Stimulated activated CD8-positive, alpha-beta memory T cell treated with anti-CD3 and anti-CD28 coated beads, Interleukin-12 subunit alpha, Interleukin-12 subunit beta, amount 100 ng/mL, for 24 hours (primary cell): ENCODE results near the gene GTF3C5.
"Not testable (repeated sequence)": the region's sequence is repeated elsewhere in the genome, so short reads cannot be mapped to it uniquely, and the experiment has no call there.

Experiments used
- DNase-seq: peaks from one replicate; pipeline ENCODE4 v3.0.0-alpha.2; 2020; ENCODE audit errors: extremely low read depth

The GTF3C5 gene

GRCh38 chr9:133068431-133068830, 37.6 kb downstream of the GTF3C5 start:
- not testable (repeated sequence) for DNase-seq

GRCh38 chr9:133070500-133070961, 39.7 kb downstream of the GTF3C5 start:
- not testable (repeated sequence) for DNase-seq

GRCh38 chr9:133070985-133071384, 40.2 kb downstream of the GTF3C5 start:
- DNase-seq = not testable (repeated sequence)

GRCh38 chr9:133071484-133072150, 40.8 kb downstream of the GTF3C5 start:
- DNase-seq = no peak

GRCh38 chr9:133072210-133072609, 41.4 kb downstream of the GTF3C5 start:
- not testable (repeated sequence) for DNase-seq

GRCh38 chr9:133073086-133074014, 42.6 kb downstream of the GTF3C5 start:
- no peak for DNase-seq

- no peak for DNase-seq
Observed at GRCh38 chr9:133074111-133074651, 43.4 kb downstream of the GTF3C5 start.

- no peak for DNase-seq
Observed at GRCh38 chr9:133075925-133076630, 45.3 kb downstream of the GTF3C5 start.

- DNase-seq = no peak
Observed at GRCh38 chr9:133076691-133077090, 45.9 kb downstream of the GTF3C5 start.

- no peak for DNase-seq
Observed at GRCh38 chr9:133078486-133078885, 47.7 kb downstream of the GTF3C5 start.

GRCh38 chr9:133080161-133080560, 49.4 kb downstream of the GTF3C5 start:
- DNase-seq = no peak

GRCh38 chr9:133080786-133081779, 50.3 kb downstream of the GTF3C5 start:
- not testable (repeated sequence) for DNase-seq

GRCh38 chr9:133081957-133082644, 51.3 kb downstream of the GTF3C5 start:
- DNase-seq = not testable (repeated sequence)

GRCh38 chr9:133083688-133084087, 52.9 kb downstream of the GTF3C5 start:
- not testable (repeated sequence) for DNase-seq

- DNase-seq = not testable (repeated sequence)
Observed at GRCh38 chr9:133086212-133086860, 55.5 kb downstream of the GTF3C5 start.

- no peak for DNase-seq
Observed at GRCh38 chr9:133086894-133087293, 56.1 kb downstream of the GTF3C5 start.

- no peak for DNase-seq
Observed at GRCh38 chr9:133087429-133088145, 56.8 kb downstream of the GTF3C5 start.

- DNase-seq = no peak
Observed at GRCh38 chr9:133088146-133088750, 57.5 kb downstream of the GTF3C5 start.
